Measurements from ENCODE around the gene NFILZ. TPM values are rescaled to one million over a fixed set of nuclear protein-coding genes. Genes with fewer than 3 reads are reported as not detected.
A peak's percentile ranks its signal among the peaks of the same experiment; 100 is the strongest.

NFILZ gene, protein sequence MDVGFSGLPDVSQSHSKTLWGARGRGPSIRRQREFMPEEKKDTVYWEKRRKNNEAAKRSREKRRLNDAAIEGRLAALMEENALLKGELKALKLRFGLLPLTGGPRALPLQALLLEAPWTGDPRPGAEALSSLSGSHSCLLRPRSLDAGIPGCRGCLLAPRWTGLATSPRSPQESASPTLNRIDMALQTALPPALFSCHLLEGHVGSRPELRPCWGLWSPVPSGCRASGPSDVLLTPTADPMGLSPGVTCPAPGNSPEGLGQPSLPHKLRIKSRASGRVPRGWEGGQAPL
- not detected in 2 replicates for total RNA-seq

DNA sequence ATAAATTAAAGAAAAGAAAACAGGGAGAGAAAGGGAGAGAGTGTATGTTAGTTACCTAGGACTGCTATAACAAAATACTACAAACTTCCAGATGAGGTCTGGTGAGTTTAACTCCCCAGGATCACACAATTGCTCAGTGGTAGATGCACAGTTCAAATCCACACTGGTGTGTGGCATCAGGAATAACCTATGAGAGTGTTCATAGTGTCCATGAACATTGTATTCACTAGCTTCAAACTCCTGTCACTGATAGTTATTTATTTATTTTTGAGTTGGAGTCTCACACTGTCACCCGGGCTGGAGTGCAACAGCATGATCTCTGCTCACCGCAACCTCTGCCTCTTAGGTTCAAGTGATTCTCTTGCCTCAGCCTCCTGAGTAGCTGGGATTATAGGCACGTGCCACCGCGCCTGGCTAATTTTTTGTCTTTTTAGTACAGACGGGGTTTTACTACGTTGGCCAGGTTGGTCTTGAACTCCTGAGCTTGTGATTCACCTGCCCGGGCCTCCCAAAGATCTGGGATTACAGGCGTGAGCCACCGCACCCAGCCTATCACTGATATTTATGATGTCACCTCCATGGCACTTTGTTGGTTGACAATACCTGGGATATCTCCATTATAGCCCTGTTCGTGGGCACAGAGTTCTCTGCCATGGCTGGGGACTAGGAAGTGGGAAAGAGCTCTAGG, at the start of gene NFILZ:
NFILZ (plus strand) TSS at position 638 of the 688 bp plus-strand sequence. CDS start 46,133 bp downstream, outside the sequence.
- no peak for DNase-seq (ENCODE audit: low read depth)

DNA sequence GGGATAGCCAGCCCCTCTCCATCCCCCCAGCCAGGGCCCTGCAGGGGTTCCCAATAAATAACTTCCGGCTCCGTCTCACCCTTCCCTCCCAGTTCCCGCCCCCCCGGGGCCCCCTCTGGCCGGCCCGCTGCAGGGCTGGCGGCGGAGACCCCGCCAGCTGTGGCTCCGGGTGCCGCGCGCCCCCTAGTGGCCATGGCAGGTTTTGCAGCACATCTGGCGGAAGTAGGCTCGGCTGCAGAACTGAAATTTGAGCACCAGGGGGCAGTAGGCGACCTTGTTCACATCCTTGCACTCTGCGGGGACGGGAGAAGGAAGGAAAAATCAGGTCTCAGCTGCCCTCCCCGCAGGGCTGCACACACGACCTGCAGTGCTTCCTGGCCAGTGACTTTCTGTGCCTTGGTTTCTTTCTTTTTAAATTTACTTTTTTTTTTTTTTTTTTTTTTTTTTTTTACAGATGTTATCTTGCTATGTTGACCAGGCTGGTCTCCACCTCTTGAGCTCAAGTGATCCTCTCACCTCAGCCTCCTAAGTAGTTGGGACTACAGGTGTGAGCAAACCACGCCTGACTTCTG, 49.6 kb upstream of the NFILZ start:
- DNase-seq (ENCODE audit: low read depth), result peak; percentile 30

DNA sequence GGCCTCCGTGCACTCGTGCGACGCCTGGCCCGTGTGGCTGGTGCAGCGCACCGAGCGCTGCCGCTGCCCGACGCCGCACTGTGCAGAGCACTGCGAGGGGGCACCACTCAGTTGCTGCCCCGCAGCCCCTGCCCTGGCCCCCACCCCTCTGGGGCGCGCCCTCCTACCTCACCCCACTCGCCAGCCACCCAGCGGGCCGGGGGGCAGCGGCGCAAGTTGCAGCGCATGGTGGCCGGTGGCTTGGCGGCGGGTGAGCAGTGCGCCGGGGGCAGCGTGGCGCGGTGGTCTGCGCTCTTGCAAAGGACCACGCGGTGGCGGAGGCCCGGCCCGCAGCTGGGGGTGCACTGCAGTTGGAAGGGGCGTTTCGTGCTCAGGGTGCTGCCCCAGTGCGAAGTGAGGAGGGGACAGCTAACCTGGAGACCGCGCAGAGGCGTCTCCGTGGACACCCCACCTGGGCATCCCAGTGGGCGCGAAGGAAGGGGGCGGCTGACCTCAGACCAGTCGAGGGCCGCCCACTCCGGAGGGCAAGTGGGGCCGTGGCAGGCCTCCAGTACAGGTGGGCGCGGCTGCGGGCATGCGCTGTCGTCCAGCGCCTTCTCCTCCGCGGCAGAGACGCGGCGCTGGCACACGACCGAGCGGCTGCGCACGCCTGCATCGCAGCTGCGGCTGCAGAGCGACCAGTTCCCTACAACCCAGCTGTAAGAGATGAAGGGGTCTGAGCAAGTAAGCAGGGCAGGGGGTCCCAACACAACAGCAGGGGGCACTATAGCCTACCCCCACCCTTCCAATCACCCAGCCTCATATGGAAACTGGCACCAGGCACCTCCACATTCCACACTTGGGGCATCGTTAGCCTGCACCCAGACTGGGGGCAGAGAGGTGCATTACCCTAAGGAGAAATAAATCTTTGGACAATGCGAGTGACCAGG, 45.2 kb upstream of the NFILZ start:
- no peak for DNase-seq (ENCODE audit: low read depth)

DNA sequence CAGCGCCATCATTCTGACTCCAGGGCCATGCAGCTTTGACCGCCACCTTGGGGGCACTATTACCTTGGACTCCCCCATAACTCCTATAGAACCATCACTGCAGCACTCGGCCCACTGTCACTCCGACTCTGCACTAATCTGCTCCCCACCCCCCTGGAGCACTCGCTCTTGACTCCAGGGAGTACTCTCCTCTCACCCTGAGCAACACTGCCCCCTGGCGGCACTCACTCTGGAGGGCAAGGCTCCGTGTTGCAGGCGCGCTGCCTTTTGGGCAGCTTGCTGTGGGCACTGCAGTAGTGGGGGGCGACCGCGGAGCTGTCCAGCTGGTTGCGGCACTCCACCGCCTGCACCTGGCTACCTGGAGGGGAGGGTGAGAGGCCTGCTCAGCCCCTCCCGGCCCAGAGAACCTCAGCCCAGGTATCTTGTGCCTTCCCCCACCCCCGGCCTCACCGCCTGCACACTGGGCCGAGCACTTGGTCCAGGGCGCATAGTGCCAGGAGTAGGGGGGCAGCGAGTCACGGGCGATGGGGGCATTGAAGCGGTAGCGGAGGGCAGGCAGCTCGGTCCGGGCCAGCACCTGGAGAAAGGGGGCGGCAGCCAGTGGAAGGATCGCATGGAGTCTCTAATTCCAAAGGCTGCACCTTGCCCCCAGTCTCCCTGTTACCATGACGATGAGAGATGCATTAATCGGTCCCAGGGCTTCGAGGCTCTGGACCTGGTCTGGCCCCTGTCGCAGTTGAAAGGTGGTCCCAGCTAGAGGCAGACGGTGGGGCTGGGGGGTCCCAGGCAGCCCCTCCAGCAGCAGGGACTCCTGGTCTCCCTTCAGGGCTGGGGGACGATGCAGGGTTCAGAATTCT, 44.3 kb upstream of the NFILZ start:
- DNase-seq (ENCODE audit: low read depth), result no peak

DNA sequence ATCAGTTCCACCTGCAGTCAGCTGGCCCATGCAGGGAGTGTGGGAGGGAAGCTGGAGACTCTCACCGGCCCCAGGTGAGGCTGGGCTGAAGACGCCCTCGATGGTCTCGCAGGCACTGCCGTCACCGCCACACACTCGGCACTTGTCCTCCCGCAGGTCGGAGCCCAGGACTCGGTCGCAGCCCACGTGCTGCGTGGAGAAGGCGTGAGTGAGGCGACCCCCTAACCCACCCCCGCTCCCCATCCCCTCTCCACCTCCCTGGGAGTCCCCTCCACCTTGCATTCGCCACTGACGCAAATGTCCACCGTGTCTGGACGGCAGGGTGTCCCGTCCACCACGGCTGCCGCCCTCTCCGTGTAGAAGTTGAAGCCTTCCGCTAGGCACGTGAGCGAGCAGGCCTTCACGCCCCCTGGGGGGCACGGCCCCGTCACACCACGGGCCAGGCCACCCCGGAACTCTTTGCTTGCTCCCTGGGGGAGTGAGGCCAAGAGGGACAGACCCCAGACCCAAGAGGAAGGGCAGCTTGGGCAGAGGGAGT, 41.2 kb upstream of the NFILZ start:
- DNase-seq (ENCODE audit: low read depth), result no peak

DNA sequence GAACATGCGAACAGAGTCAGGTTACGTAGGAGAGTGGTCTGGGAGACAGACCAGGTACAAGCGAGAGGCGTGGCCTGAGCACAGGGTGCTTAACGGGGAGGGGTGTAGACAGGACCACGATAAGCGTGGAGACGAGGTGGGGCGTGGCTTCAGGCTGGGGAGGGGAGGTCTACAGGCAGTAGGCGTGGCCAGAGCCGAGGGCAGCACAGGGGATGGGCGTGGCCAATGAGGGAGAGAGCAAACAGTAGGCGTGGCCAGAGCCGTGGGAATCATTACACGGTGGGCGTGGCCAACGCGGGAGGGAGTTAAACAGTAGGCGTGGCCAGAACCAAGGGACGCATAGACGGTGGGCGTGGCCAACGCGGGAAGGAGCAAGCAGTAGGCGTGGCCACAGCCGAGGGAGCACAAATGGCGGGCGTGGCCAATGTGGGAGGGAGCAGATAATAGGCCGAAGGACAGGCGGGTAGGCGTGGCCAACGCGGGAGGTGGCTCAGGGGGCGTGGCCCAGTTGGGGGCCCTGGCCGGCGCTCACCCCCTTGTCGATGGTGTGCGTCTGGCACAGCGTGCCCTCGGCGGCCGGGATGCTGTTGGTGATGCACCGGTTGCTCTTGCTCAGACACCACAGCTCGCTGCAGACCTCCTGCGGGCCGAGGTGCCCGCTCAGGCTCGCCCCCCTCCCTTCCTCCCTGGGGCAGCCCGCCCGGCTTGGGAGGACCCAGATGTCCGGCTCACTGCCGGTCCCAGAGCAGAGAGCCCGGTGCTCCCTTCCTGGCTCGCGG, 38.0 kb upstream of the NFILZ start:
- peak; percentile 30 for DNase-seq (ENCODE audit: low read depth)

DNA sequence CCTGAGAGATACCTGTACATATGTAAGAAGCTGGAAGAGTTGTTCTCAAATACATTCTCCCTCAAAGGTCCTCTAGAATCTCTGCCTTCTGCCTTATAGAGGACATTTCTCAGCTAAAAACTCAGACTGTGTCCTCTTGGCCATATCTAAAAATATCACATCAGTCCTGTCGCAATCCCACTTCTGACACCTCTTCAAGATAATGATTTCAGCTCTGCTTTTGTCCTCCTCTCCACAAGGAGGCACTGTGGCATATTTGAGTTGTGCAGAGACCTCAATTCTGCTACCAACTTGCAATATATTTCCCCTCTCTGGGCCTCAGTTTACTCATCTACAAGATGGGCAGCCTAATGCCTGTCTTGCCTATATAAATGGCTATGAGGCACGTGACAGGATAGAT, 36.5 kb upstream of the NFILZ start:
- DNase-seq (ENCODE audit: low read depth), result no peak

DNA sequence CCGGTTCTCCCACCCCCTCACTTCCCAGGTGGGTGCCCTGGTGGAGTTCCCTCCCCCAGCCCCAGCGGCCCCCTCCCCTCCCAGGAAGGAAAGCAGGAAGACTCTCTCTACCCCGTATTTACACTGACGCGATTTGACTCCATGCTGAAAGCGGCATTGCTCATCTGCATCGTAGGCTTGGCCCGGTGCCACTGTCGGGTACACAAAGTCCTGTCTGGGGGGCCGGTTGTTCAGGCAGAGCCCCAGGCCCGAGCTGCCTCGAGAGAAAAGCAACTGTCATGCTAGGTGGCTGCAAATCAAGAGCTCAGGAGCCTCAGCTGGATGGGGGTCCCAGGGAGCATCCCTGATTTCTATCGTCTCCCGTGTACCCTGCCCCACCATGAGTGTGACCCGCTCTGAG, 34.8 kb upstream of the NFILZ start:
- DNase-seq (ENCODE audit: low read depth), result no peak

DNA sequence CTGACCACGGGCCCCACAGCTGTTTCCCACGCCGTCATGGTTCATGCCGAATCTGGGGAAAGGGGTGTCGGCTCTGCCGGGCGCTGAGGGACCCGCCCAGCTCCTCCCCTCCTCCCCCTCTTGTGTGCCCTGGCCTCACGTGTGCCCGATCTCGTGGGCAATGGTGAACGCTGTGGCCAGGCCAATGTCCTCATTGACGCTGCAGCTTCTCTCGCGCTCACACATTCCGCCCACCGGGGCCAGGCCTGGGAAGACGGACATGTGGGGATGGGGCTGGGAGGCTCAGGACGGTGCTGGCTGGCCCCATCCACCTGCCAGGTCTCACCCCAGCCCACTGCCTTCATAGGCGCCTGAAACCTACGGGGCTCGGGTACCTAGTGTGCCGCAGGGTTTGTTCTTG, 34.3 kb upstream of the NFILZ start:
- no peak for DNase-seq (ENCODE audit: low read depth)

DNA sequence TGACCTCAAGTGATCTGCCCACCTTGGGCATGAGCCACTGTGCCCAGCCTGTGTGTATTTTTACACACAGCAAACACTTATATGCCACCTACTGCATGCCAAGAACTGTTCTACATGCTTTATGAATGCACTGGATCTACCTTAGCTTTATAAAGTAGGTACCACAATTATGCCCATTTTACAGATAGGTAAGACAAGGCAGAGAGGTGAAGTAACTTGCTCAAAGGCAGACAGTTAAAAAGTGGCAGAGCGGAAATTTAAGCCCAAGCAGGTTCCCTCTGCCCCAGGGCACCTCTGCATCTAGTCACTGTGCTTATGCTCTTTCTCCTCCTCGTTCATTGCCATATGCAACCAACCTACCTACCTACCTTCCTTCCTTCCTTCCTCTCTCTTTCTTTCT, 30.4 kb upstream of the NFILZ start:
- DNase-seq (ENCODE audit: low read depth), result no peak

DNA sequence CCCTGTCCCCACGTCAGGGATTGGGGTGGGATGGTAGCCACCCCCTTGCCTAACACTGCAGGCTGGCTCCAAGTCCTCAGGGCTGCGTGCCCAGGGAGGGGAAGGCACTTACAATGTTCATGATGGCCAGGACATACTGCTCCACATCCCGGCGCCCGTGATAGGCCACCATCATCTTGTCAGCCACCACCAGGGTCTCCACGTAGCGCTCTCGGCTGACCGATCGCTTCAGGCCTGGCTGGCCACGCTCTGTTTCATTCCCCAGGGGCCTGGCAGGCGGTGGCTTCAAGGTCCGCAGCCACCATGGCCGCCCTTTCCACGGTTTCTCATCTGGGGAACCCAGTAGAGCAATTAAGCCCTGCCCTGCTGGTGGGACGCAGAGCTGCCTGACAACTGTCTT, 29.6 kb upstream of the NFILZ start:
- DNase-seq (ENCODE audit: low read depth), result no peak

DNA sequence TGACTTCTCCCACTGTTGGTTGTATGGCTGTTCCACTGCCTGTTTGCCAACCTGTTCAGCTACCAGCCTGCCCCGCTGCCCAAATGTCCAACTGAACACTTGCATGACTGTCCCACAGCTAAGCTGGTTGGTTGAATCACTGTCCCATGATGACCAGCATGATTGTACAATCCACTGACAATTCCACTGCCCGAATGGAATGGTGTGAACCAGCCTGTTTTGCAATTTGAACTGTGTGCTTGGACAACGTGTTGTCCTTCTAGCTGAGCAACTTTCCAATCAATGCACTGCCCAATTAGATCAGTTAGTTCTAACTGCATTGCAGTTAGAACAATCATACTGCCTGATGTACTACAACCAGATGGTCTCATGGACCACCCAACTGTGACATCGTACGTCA, 28.6 kb upstream of the NFILZ start:
- DNase-seq (ENCODE audit: low read depth), result no peak

DNA sequence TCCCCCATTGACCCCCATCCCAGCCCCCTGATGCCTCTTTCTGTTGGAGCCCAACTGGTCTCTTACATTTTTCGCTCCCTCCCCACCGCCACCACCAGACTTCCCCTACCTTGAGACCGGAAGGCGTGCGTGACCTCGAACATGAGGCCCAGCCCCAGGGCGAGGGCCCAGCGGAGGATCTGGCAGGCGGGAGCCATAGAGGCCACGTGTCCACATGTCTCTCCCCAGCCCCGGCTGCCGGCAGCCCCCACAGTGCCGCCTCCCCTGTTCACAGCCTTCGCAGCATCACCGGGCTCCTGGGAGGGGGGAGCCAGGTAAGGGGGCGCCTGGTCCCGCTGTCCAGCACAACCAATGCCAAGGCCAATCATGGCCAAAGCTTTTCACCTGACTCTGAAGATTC, 24.9 kb upstream of the NFILZ start:
- DNase-seq (ENCODE audit: low read depth), result no peak

DNA sequence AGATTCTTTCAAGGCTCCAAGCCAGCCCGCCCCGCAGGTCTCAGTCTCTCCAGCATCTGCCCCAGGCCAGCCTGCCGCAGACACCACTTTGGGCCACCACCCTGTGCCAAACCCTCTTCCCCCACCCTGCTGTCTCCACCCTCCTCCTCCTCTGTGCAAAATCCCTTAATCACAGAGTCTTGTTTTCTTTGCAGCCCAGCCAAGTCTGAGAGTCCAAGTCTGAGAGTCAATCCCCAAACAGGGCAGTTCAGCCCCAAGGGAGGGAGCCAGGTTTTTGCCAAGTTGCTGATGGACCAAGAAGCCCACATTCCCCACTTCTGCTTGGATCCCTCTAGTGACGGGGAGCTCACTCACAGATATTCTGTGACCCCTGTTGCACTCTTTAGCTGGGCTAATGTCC, 23.0 kb upstream of the NFILZ start:
- DNase-seq (ENCODE audit: low read depth), result no peak

DNA sequence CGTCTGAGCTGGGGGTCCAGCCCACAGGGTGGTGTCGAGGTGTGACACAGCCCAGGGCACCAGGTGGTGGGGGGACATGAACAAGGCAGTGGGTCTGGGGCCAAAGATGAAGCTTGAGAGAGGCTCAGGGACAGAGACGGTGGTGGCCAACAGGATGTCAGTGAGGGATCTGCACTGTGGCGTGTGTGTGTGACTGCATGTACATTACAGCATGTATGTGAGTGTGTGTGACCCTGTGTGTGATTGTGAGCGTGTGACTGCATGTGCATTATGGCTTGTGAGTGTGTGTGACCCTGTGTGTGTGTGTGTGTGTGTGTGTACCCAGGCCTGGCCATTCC, 21.5 kb upstream of the NFILZ start:
- DNase-seq (ENCODE audit: low read depth), result no peak

DNA sequence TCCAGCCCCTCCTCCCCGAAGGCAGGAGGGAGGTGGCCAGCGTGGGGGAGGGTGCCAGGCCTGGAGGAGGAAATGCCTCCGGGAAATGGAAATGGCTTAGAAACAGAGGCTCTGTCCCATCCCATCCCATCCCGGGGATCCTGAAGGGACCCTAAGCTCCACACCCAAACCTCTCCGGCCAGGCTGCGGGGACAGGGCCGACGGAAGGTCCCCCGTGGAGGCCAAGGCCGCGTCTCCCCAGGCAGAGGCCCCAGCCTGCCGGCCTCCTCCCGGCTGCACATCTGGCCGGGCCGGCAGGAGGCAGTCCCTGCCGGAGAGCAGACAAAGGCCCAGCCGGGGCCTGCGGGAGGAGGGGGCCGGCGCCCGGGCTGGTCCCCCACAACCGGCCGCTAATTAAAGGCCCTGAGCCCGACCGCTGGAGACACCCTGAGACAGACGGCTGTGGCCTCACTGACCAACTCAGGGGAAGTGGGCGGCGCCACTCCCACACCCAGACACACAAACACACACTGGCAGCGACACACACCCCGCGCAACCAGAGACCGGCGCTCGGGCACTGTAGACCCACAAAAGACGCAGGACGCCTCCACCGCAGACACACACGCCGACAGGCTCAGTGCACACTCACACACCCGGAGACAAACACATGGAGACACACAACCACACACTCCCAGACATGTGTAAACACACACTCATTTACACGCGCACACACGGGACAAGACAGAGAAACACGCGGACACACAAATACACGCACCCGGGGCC, 21.0 kb upstream of the NFILZ start:
- DNase-seq (ENCODE audit: low read depth), result no peak

DNA sequence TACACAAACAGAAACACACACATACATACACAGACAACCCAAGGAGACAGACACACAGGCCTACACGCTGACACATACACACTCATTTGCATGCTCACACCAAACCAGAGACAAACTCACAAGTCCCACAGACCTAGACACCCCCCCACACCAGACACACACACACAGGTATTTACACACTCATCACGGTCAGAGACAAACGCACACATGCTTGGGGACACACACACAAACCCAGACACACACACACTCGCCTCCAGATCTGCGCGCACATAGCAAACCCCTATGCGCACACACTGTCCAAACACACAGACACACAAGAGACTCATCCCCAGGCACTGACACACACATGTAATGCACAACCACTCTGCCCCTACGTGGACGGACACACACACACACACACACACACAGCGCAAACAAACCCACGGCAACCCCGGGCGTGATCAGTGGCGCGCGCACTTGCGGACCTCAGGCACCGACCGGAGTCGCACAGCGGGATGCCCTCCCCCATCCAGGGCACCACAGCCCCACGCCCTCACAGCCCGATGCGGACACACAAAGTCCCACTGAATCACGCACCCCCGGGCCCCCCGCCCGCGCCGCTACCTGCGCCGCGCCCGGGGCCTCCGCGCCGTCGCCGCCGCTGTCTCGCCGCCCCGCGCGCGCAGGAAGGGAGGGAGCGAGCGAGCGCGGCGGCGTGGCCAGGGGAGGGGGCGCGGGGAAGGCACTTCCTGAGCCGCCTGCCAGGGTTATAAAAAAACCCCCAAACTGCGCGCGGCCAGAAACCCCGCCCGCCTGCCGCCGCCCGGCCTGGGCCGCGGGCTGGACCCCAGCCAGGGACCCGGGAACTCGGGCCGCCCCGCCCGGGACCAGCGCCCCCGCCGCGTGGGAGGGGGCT, 20.1 kb upstream of the NFILZ start, which contains the start of gene ADAMTS10:
ADAMTS10 (minus strand) TSS at position 675 of the 895 bp plus-strand sequence. CDS start 5,005 bp downstream, outside the sequence.
- DNase-seq (ENCODE audit: low read depth), result no peak

DNA sequence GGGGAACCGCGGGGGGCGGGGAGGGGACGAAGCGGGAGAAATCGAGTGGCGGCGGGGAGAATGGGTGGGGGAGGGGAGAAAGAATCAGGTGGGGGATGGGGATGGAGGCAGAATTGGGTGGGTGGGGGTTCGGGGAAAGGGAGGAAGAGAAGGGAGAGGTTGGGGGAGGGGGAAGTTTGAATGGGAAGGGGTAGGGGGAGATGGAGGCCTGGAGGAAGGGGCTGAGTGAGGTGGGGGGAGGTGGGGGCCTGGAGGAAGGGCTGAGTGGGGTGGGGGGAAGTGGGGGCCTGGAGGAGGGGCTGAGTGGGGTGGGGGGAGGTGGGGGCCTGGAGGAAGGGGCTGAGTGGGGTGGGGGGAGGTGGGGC, 19.5 kb upstream of the NFILZ start:
- DNase-seq (ENCODE audit: low read depth), result no peak

All from renal cortical epithelial cell (primary cell).